Peyer's patch (tissue), 4 donors: Measurements from ENCODE around the gene CYP4F22.
"Not testable (repeated sequence)": the region's sequence is repeated elsewhere in the genome, so short reads cannot be mapped to it uniquely, and the experiment has no call there.

Experiments used
- POLR2A ChIP-seq, 2 donors: fragments of 450-650 bp; IDR thresholded peaks; one replicate each; pipeline ENCODE4 v1.5.1; 2017; ENCODE audit warnings: antibody characterized with exemption in 2 of 2, mild to moderate bottlenecking in 2 of 2, moderate library complexity in 2 of 2
- TF ChIP-seq, protein P1 (sequence below), 6 experiments: fragments of 450-650 bp in 4 of 6; fragments of 200-600 bp in 2 of 6; sonication (generic) in 1 of 6; IDR thresholded peaks; one replicate each; pipeline ENCODE4 v1.5.1; 2017 to 2019; ENCODE audit warnings: antibody characterized with exemption in 6 of 6, mild to moderate bottlenecking in 3 of 6, moderate library complexity in 1 of 6

- TF ChIP-seq, protein P1, sequence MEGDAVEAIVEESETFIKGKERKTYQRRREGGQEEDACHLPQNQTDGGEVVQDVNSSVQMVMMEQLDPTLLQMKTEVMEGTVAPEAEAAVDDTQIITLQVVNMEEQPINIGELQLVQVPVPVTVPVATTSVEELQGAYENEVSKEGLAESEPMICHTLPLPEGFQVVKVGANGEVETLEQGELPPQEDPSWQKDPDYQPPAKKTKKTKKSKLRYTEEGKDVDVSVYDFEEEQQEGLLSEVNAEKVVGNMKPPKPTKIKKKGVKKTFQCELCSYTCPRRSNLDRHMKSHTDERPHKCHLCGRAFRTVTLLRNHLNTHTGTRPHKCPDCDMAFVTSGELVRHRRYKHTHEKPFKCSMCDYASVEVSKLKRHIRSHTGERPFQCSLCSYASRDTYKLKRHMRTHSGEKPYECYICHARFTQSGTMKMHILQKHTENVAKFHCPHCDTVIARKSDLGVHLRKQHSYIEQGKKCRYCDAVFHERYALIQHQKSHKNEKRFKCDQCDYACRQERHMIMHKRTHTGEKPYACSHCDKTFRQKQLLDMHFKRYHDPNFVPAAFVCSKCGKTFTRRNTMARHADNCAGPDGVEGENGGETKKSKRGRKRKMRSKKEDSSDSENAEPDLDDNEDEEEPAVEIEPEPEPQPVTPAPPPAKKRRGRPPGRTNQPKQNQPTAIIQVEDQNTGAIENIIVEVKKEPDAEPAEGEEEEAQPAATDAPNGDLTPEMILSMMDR (IDR thresholded peaks at IDR 0.05) = not testable (repeated sequence)
- TF ChIP-seq POLR2A (IDR thresholded peaks at IDR 0.05) = not testable (repeated sequence)
Measured at GRCh38 chr19:15480996-15481395, 27.3 kb upstream of the CYP4F22 start.
